HepG2 (cell line): Measurements from ENCODE around the gene MLXIPL. TPM values are rescaled to one million over a fixed set of nuclear protein-coding genes. Genes with fewer than 3 reads are reported as not detected.

Experiments
- ATF2 ChIP-seq: sonication (generic); formaldehyde crosslinking; IDR thresholded peaks from 2 replicates; pipeline ENCODE4 v1.4.0; 2020; ENCODE audit warnings: missing genetic modification reagents
- DMAP1 ChIP-seq: IDR thresholded peaks from 2 replicates; pipeline ENCODE4 v1.6.1; 2016
- E2F1 ChIP-seq: sonication (generic); formaldehyde crosslinking; IDR thresholded peaks from 2 replicates; pipeline ENCODE4 v1.5.0; 2020; ENCODE audit warnings: missing genetic modification reagents
- E2F2 ChIP-seq: sonication (generic); formaldehyde crosslinking; IDR thresholded peaks from 2 replicates; pipeline ENCODE4 v1.4.0; 2020; ENCODE audit warnings: missing genetic modification reagents, borderline replicate concordance
- GATAD1 ChIP-seq: IDR thresholded peaks from 2 replicates; pipeline ENCODE4 v1.6.1; 2016; ENCODE audit warnings: missing genetic modification reagents, missing compliant biosample characterization
- HIC2 ChIP-seq: sonication (generic); formaldehyde crosslinking; IDR thresholded peaks from 2 replicates; pipeline ENCODE4 v1.9.0; 2022; ENCODE audit warnings: low read depth, missing genetic modification reagents
- HIVEP1 ChIP-seq: sonication (generic); formaldehyde crosslinking; IDR thresholded peaks from 2 replicates; pipeline ENCODE4 v1.4.0; 2020; ENCODE audit warnings: mild to moderate bottlenecking, missing genetic modification reagents
- HNF1A ChIP-seq, 2 experiments: sonication (generic) in 1 of 2; formaldehyde crosslinking in 1 of 2; IDR thresholded peaks; 2 replicates each; pipeline versions ENCODE4 v1.4.0 to v1.6.1; 2016 to 2020; ENCODE audit warnings: borderline replicate concordance in 1 of 2, low read depth in 1 of 2, mild to moderate bottlenecking in 1 of 2, missing genetic modification reagents in 1 of 2
- ISX ChIP-seq: sonication (generic); formaldehyde crosslinking; conservative IDR thresholded peaks from 2 replicates; pipeline ENCODE4 v1.5.0; 2020; ENCODE audit warnings: missing genetic modification reagents
- KMT2B ChIP-seq: IDR thresholded peaks from 2 replicates; pipeline ENCODE4 v1.6.1; 2016; ENCODE audit warnings: missing genetic modification reagents, missing compliant biosample characterization
- NONO ChIP-seq, 2 experiments: fragments of 450-650 bp in 1 of 2; sonication (generic) in 1 of 2; formaldehyde crosslinking in 1 of 2; IDR thresholded peaks in 1 of 2; conservative IDR thresholded peaks in 1 of 2; 2 replicates each; pipeline versions ENCODE4 v1.6.1 to v1.8.0; 2017 to 2022; ENCODE audit warnings: mild to moderate bottlenecking in 1 of 2, missing genetic modification reagents in 1 of 2, moderate library complexity in 1 of 2
- PRDM15 ChIP-seq: sonication (generic); formaldehyde crosslinking; IDR thresholded peaks from 2 replicates; pipeline ENCODE4 v1.4.0; 2020; ENCODE audit warnings: missing genetic modification reagents
- TGIF2 ChIP-seq: IDR thresholded peaks from 2 replicates; pipeline ENCODE4 v1.6.1; 2016; ENCODE audit warnings: control low read depth, missing compliant biosample characterization
- ZNF180 ChIP-seq: sonication (generic); formaldehyde crosslinking; IDR thresholded peaks from 2 replicates; pipeline ENCODE4 v1.4.0; 2020; ENCODE audit warnings: low read depth, missing genetic modification reagents, borderline replicate concordance
- polyA plus RNA-seq, 8 experiments: library from polyadenylated mRNA; depleted of rRNA in 3 of 8; stranded (reverse) in 7 of 8; unstranded in 1 of 8; fragments of >200 nt; fragmentation: Illumina TruSeq in 4 of 8; extraction: Trizol in 4 of 8; gene quantifications; 2 replicates each; pipeline versions ENCODE4 v1.2.1 to v1.2.3, GENCODE V29; 2011 to 2016; ENCODE audit warnings: low read depth in 4 of 8, missing spikeins in 1 of 8, mixed read lengths in 1 of 8; ENCODE audit not compliant: insufficient read depth in 1 of 8
- total RNA-seq, 5 experiments: library from RNA; depleted of rRNA; stranded (reverse); fragments of >200 nt; fragmentation: Illumina TruSeq; extraction: Trizol; gene quantifications; 2 replicates each; pipeline ENCODE4 v1.2.3, GENCODE V29; 2016; ENCODE audit warnings: low read depth in 1 of 5

Gene MLXIPL
- total and polyA plus RNA-seq, 2 of the 13 experiments (the other 11 are each of a cell fraction or from before 2014, with no cell fraction given): 51.6 to 60.1 TPM

GRCh38 chr7:73557108-73557396 lies 67.3 kb downstream of the MLXIPL start (continued):
- TF ChIP-seq E2F2 (CRISPR knock-in tag) (no peak), HIC2 (CRISPR knock-in tag) (peak; percentile 47; the same call in 1 of the 2 replicates), PRDM15 (CRISPR knock-in tag) (peak; percentile 84), TGIF2 (CRISPR knock-in tag) (no peak), NONO (IDR thresholded peaks at IDR 0.05) (no peak), NONO (CRISPR knock-in tag; conservative IDR thresholded peaks at IDR 0.05) (no peak), HIVEP1 (CRISPR knock-in tag) (no peak; the same call in 1 of the 2 replicates), HNF1A (IDR thresholded peaks at IDR 0.05; ENCODE audit: low read depth) (no peak), HNF1A (CRISPR knock-in tag; IDR thresholded peaks at IDR 0.05; ENCODE audit: borderline replicate concordance) (no peak), ZNF180 (CRISPR knock-in tag) (no peak), ATF2 (0 out of 2 replicates have a peak, but pooled peaks have one; percentile 2), DMAP1 (CRISPR knock-in tag) (no peak), ISX (CRISPR knock-in tag) (no peak), E2F1 (CRISPR knock-in tag) (no peak; the same call in 1 of the 2 replicates), GATAD1 (CRISPR knock-in tag) (peak; percentile 49; the same call in 1 of the 2 replicates), KMT2B (CRISPR knock-in tag) (peak; percentile 71)
